Liver (tissue), 9 donors: ENCODE results near the gene TNFAIP3. TPM values are rescaled to one million over a fixed set of nuclear protein-coding genes. Genes with fewer than 3 reads are reported as not detected.
A peak's percentile ranks its signal among the peaks of the same experiment; 100 is the strongest.

Experiments used
- DNase-seq: peaks from one replicate; pipeline ENCODE4 v3.0.0-alpha.2; 2017; ENCODE audit warnings: low spot score
- H3K27ac ChIP-seq, 2 donors: one replicate each; pipeline ENCODE4 v1.7.0; 2013; ENCODE audit warnings: inconsistent platforms in 2 of 2, low read length in 2 of 2, control low read depth in 1 of 2, low read depth in 1 of 2, mild to moderate bottlenecking in 1 of 2
- H3K27me3 ChIP-seq, 4 donors: one replicate each; pipeline versions ENCODE4 v1.6.1 to v1.7.0; 2013; ENCODE audit warnings: low read length in 3 of 4, inconsistent platforms in 1 of 4, mild to moderate bottlenecking in 1 of 4, moderate library complexity in 1 of 4; ENCODE audit not compliant: control insufficient read depth in 4 of 4, insufficient read depth in 4 of 4
- H3K36me3 ChIP-seq, 4 donors: one replicate each; pipeline versions ENCODE4 v1.6.1 to v1.7.0; 2013; ENCODE audit warnings: low read length in 3 of 4, mild to moderate bottlenecking in 3 of 4, low read depth in 1 of 4, moderate library complexity in 1 of 4; ENCODE audit not compliant: control insufficient read depth in 4 of 4, insufficient read depth in 3 of 4
- H3K4me1 ChIP-seq, 4 donors: one replicate each; pipeline versions ENCODE4 v1.6.1 to v1.7.0; 2013; ENCODE audit warnings: low read length in 3 of 4, mild to moderate bottlenecking in 3 of 4, moderate library complexity in 1 of 4; ENCODE audit not compliant: control insufficient read depth in 4 of 4, insufficient read depth in 4 of 4
- H3K4me3 ChIP-seq, 3 donors: one replicate each; pipeline versions ENCODE4 v1.6.1 to v1.7.0; 2013; ENCODE audit warnings: low read length in 3 of 3, control low read depth in 1 of 3, low read depth in 1 of 3, mild to moderate bottlenecking in 1 of 3
- H3K9ac ChIP-seq, 2 donors: one replicate each; pipeline ENCODE4 v1.7.0; 2013; ENCODE audit warnings: low read length in 2 of 2, mild to moderate bottlenecking in 2 of 2, moderate library complexity in 2 of 2, control low read depth in 1 of 2, low read depth in 1 of 2
- H3K9me3 ChIP-seq, 4 donors: one replicate each; pipeline versions ENCODE4 v1.6.1 to v1.7.0; 2013; ENCODE audit warnings: low read length in 3 of 4; ENCODE audit not compliant: control insufficient read depth in 4 of 4
- EGR1 ChIP-seq, 2 donors: IDR thresholded peaks; 2 replicates each; pipeline ENCODE4 v1.6.1; 2016 to 2018; ENCODE audit warnings: antibody characterized with exemption in 2 of 2, low read depth in 2 of 2
- FOXA1 ChIP-seq: IDR thresholded peaks from 2 replicates; pipeline ENCODE4 v1.6.1; 2016; ENCODE audit warnings: antibody characterized with exemption
- FOXA2 ChIP-seq: IDR thresholded peaks from 2 replicates; pipeline ENCODE4 v1.6.1; 2016; ENCODE audit warnings: antibody characterized with exemption
- HNF4A ChIP-seq, 2 donors: conservative IDR thresholded peaks; 2 replicates each; pipeline ENCODE4 v1.6.1; 2016; ENCODE audit warnings: antibody characterized with exemption in 2 of 2, mild to moderate bottlenecking in 2 of 2
- HNF4G ChIP-seq: IDR thresholded peaks from 2 replicates; pipeline ENCODE4 v1.6.1; 2016; ENCODE audit warnings: antibody characterized with exemption
- JUND ChIP-seq, 2 donors: IDR thresholded peaks; 2 replicates each; pipeline ENCODE4 v1.6.1; 2016; ENCODE audit warnings: antibody characterized with exemption in 2 of 2
- NR2F2 ChIP-seq: IDR thresholded peaks from 2 replicates; pipeline ENCODE4 v1.6.1; 2016; ENCODE audit warnings: antibody characterized with exemption
- RAD21 ChIP-seq, 2 donors: IDR thresholded peaks; 2 replicates each; pipeline ENCODE4 v1.6.1; 2016; ENCODE audit warnings: antibody characterized with exemption in 2 of 2, mild to moderate bottlenecking in 2 of 2
- SP1 ChIP-seq: IDR thresholded peaks from 2 replicates; pipeline ENCODE4 v1.6.1; 2018; ENCODE audit warnings: antibody characterized with exemption, mild to moderate bottlenecking
- TAF1 ChIP-seq: conservative IDR thresholded peaks from 2 replicates; pipeline ENCODE4 v1.6.1; 2016; ENCODE audit warnings: antibody characterized with exemption, mild to moderate bottlenecking
- WGBS: extraction: QIAGEN DNeasy Blood & Tissue Kit; methylation state at CpG from one replicate; pipeline ENCODE4 v1.1.7; 2013; 5-methylcytosine and 5-hydroxymethylcytosine counted together
- polyA plus RNA-seq, 2 donors: library from polyadenylated mRNA; stranded (reverse) in 1 of 2; unstranded in 1 of 2; fragments of 200-250 nt in 1 of 2; fragments of >200 nt in 1 of 2; fragmentation: Nextera tagmentation in 1 of 2; extraction: Ambion mirVana in 1 of 2; gene quantifications; one replicate each; pipeline versions ENCODE4 v1.2.1 to v1.2.3, GENCODE V29; 2013 to 2015
- total RNA-seq, 2 donors: library from RNA; depleted of rRNA; stranded (reverse); fragments of >200 nt; gene quantifications; one replicate each; pipeline ENCODE4 v1.2.3, GENCODE V29; 2014
- TF ChIP-seq, protein P1 (sequence below): IDR thresholded peaks from 2 replicates; pipeline ENCODE4 v1.6.1; 2016; ENCODE audit warnings: antibody characterized with exemption, mild to moderate bottlenecking
- TF ChIP-seq, protein P2 (sequence below): IDR thresholded peaks from 2 replicates; pipeline ENCODE4 v1.6.1; 2016; ENCODE audit warnings: antibody characterized with exemption
- TF ChIP-seq, protein P3 (sequence below): fragments of 150-350 bp; IDR thresholded peaks from 2 replicates; pipeline ENCODE4 v1.5.1; 2017; ENCODE audit warnings: improper control_type of control experiment, low read depth, low read length; ENCODE audit not compliant: missing input control
- TF ChIP-seq, protein P4 (sequence below): IDR thresholded peaks from 2 replicates; pipeline ENCODE4 v1.6.1; 2016; ENCODE audit warnings: antibody characterized with exemption
- donor health status: healthy.
- donor health status: healthy.
- donor health status: healthy.
- donor health status: healthy.
- donor health status: healthy.

The TNFAIP3 gene
- total and polyA plus RNA-seq, 4 donors = 4.5 to 8.0 (median 6.7) TPM

DNA sequence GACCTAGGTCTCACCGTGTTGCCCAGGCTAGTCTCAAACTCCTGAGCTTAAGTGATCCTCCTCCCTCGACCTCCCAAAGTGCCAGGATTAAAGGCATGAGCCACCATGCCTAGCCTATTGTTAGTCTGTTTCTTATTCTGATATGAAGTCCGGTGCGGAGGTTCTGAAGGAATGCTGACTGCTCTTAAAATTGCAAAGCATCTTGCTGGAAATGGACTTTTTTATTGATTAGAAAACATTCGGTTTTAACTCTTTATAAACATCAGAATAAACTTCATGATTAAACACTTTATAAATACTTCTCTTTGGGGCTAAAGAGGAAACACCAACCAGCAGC is 3.2 kb downstream of the TNFAIP3 start:
- Histone ChIP-seq H3K4me3 (no peak overlapping the region), H3K27me3 (no peaks in the 10 kb centered on the region), H3K36me3 (peaks cover 0 to 14% (median 6%) of the 10 kb centered on the region in 4 donors), H3K9ac (no peak overlapping the region), H3K27ac (peak overlapping the region in 1 of 2 donors; percentile 43), H3K9me3 (no peaks in the 10 kb centered on the region), H3K4me1 (peaks cover 9 to 67% (median 31%) of the 10 kb centered on the region in 4 donors)
- 43% methylated on average over 5 of the region's 5 CpGs for whole genome bisulfite sequencing
- TF ChIP-seq, protein P1, sequence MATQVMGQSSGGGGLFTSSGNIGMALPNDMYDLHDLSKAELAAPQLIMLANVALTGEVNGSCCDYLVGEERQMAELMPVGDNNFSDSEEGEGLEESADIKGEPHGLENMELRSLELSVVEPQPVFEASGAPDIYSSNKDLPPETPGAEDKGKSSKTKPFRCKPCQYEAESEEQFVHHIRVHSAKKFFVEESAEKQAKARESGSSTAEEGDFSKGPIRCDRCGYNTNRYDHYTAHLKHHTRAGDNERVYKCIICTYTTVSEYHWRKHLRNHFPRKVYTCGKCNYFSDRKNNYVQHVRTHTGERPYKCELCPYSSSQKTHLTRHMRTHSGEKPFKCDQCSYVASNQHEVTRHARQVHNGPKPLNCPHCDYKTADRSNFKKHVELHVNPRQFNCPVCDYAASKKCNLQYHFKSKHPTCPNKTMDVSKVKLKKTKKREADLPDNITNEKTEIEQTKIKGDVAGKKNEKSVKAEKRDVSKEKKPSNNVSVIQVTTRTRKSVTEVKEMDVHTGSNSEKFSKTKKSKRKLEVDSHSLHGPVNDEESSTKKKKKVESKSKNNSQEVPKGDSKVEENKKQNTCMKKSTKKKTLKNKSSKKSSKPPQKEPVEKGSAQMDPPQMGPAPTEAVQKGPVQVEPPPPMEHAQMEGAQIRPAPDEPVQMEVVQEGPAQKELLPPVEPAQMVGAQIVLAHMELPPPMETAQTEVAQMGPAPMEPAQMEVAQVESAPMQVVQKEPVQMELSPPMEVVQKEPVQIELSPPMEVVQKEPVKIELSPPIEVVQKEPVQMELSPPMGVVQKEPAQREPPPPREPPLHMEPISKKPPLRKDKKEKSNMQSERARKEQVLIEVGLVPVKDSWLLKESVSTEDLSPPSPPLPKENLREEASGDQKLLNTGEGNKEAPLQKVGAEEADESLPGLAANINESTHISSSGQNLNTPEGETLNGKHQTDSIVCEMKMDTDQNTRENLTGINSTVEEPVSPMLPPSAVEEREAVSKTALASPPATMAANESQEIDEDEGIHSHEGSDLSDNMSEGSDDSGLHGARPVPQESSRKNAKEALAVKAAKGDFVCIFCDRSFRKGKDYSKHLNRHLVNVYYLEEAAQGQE = peak; percentile 46
- no peak for TF ChIP-seq EGR1 (IDR thresholded peaks at IDR 0.05; ENCODE audit: low read depth in 2 of 2)
- TF ChIP-seq TAF1 = no peak
- TF ChIP-seq, protein P2, sequence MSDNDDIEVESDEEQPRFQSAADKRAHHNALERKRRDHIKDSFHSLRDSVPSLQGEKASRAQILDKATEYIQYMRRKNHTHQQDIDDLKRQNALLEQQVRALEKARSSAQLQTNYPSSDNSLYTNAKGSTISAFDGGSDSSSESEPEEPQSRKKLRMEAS = no peak
- no peak for DNase-seq

DNA sequence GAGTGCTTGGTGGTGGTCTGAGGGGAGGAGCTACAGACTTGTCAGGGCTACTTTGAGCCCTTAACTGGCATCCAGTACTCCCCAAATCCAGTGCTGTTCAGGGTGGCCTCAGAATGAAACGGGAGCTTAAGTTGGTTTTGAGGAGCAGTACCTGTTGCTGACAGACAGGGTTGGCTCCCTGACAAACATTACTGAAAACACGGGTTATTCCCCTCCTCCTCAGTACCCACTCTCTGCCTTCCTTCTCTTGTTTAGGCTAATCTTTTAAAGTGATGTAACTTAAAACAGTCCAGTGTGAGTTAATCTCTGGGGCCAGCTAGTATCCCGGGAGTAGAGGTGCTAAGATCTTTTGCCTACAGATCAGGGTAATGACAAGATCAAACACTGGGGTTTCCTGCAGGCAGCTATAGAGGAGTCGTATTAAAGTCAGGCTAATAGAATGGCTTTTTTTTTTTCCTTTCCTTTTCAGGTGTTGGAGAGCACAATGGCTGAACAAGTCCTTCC is 3.7 kb downstream of the TNFAIP3 start:
- Histone ChIP-seq H3K27ac (peak overlapping the region; percentile 42 to 43), H3K4me1 (peaks cover 9 to 67% (median 31%) of the 10 kb centered on the region in 4 donors), H3K4me3 (peak overlapping the region in 1 of 3 donors; percentile 9), H3K36me3 (peaks cover 0 to 18% (median 11%) of the 10 kb centered on the region in 4 donors), H3K27me3 (no peaks in the 10 kb centered on the region), H3K9me3 (no peaks in the 10 kb centered on the region), H3K9ac (peak overlapping the region in 1 of 2 donors; percentile 44)
- WGBS = 24% methylated on average over 4 of the region's 4 CpGs
- DNase-seq = no peak
- TF ChIP-seq NR2F2 (no peak), SP1 (no peak), TAF1 (no peak), FOXA2 (no peak), HNF4A (conservative IDR thresholded peaks at IDR 0.05) (no peak), FOXA1 (no peak), RAD21 (IDR thresholded peaks at IDR 0.05) (peak in 1 of 2 donors; percentile 22), EGR1 (IDR thresholded peaks at IDR 0.05; ENCODE audit: low read depth in 2 of 2) (no peak), JUND (IDR thresholded peaks at IDR 0.05) (no peak), HNF4G (no peak)
- TF ChIP-seq, protein P3, sequence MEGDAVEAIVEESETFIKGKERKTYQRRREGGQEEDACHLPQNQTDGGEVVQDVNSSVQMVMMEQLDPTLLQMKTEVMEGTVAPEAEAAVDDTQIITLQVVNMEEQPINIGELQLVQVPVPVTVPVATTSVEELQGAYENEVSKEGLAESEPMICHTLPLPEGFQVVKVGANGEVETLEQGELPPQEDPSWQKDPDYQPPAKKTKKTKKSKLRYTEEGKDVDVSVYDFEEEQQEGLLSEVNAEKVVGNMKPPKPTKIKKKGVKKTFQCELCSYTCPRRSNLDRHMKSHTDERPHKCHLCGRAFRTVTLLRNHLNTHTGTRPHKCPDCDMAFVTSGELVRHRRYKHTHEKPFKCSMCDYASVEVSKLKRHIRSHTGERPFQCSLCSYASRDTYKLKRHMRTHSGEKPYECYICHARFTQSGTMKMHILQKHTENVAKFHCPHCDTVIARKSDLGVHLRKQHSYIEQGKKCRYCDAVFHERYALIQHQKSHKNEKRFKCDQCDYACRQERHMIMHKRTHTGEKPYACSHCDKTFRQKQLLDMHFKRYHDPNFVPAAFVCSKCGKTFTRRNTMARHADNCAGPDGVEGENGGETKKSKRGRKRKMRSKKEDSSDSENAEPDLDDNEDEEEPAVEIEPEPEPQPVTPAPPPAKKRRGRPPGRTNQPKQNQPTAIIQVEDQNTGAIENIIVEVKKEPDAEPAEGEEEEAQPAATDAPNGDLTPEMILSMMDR = peak; percentile 30
- TF ChIP-seq, protein P2 = no peak
- TF ChIP-seq, protein P1 = no peak
- TF ChIP-seq, protein P4, sequence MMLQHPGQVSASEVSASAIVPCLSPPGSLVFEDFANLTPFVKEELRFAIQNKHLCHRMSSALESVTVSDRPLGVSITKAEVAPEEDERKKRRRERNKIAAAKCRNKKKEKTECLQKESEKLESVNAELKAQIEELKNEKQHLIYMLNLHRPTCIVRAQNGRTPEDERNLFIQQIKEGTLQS = no peak
